ENCODE measurements around the gene CMSS1.

DNA sequence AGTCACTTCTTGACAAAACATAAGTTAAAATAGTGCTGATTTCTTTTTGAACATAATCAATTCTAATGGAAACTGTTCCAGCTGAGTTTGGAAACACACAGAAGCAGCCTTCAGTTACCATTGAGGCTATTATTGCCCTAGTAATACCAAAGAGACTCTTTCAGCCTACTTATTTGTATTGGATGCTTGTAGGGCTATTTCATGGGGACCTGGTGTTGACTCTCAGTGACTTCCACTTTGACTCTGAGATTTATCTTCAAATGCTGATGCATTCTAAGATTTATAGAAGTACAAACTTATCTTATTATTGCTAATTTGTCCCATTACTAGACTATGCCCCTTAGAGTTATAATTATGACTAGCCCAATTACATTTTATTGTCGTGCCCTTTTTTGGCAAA, 67.4 kb downstream of the CMSS1 start:
- TF ChIP-seq, protein P1, sequence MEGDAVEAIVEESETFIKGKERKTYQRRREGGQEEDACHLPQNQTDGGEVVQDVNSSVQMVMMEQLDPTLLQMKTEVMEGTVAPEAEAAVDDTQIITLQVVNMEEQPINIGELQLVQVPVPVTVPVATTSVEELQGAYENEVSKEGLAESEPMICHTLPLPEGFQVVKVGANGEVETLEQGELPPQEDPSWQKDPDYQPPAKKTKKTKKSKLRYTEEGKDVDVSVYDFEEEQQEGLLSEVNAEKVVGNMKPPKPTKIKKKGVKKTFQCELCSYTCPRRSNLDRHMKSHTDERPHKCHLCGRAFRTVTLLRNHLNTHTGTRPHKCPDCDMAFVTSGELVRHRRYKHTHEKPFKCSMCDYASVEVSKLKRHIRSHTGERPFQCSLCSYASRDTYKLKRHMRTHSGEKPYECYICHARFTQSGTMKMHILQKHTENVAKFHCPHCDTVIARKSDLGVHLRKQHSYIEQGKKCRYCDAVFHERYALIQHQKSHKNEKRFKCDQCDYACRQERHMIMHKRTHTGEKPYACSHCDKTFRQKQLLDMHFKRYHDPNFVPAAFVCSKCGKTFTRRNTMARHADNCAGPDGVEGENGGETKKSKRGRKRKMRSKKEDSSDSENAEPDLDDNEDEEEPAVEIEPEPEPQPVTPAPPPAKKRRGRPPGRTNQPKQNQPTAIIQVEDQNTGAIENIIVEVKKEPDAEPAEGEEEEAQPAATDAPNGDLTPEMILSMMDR (conservative IDR thresholded peaks at IDR 0.05; ENCODE audit: low read depth, low read length), result no peak
- TF ChIP-seq EZH2 (IDR thresholded peaks at IDR 0.05; ENCODE audit: borderline replicate concordance, low read depth, low read length, poor library complexity, severe bottlenecking), result no peak

Data from A673 (cell line).